Measurements from ENCODE around the gene GNG4.
"Not testable (repeated sequence)": the region's sequence is repeated elsewhere in the genome, so short reads cannot be mapped to it uniquely, and the experiment has no call there.

Gene GNG4

GRCh38 chr1:235579891-235580290 lies 69.7 kb downstream of the GNG4 start:
- no peak for DNase-seq

DNA sequence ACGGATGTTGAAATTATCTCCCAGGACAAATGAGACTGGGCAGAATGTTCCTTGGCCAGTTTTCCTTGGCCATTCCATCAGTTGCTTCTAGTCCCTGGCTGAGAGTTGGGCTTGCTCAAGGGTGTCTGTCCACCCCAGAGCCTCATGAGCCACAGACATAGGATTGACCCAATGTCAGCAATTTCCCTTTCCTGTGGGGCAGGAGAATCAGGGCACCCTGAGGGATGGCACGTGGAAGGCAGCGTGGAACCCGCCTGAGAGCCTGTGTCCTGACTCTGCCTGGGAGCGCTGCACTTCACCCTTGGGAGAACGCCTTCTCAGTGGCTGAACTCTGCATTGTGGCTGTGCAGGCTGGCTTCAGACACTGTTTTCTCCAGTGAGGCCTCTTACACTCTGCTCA lies 74.0 kb downstream of the GNG4 start:
- no peak for DNase-seq

DNA sequence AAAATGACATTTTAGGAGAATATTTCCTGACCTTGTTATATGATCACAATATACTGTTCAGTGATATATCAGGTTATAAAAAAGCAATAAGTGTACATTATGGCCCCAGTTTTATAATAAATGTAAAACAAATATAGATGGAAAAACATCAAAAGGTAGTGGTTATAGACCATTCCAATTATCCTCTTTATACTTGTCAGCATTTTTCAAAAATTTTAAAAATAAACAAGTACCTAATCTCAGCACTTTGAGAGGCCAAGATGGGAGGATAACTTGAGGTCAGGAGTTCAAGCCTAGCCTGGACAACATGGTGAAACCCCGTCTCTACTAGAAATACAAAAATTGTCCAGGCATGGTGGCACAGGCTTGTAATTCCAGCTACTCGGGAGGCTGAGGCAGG lies 75.7 kb downstream of the GNG4 start:
- DNase-seq: no peak

- DNase-seq: not testable (repeated sequence)
Measured at GRCh38 chr1:235572971-235573370, 76.6 kb downstream of the GNG4 start.

DNA sequence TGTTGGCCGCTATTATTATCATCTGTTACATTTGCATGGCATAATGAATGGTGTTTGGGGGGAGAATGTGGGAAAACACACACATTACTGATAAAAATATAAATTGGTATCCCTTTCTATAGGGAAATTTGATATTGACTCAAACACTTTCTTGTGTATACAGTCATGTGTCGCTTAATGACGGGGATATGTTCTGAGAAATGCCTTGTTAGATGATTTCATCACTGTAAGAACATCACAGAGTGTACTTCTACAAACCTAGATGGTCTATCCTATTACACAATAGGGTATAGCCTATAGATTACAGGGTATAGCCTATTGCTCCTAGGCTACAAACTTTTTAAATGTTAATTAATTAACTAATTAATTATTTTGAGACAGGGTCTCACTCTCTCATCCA lies 78.1 kb downstream of the GNG4 start:
- no peak for DNase-seq

GRCh38 chr1:235567812-235568503 lies 81.6 kb downstream of the GNG4 start:
- DNase-seq: no peak

DNA sequence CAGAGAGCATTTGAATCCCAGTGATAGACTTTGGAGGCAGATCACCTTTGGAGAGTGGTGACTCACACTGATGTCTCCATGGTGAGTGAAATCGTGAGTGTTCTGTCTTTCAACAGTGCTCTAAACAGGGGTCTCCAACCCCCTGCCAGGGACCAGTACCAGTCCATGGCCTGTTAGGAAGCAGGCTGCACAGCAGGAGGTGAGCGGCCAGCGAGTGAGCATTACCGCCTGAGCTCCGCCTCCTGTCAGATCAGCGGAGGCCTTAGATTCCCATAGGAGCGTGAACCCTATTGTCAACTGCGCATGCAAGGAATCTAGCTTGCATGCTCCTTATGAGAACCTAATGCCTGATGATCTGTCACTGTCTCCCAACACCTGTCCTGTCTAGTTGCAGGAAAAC lies 83.5 kb downstream of the GNG4 start:
- DNase-seq: no peak

DNA sequence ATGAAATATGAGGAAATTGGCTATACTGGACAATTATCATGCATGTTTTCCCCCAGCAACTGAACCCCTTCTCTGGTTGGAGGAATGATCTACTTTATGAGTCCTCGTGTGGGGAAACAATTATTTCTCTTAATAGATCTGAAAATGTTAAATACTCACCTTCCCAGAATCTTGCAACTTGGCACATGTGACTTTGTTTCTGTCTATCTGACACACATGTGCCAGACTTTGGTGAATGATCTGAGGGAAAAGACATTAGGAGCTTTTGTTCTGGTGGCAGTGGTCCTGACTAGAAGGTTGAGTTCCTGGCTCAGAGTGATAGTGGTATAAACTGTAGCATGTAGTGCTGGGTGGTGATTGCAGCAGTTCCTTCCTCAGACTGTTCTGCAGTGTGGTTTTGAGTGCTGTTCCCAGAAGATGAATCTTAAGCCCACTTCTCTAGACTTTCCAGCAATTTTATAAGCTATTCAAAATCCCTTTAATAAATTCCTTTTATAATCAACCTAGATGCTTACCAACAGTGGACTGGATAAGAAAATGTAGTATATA lies 86.0 kb downstream of the GNG4 start:
- DNase-seq: no peak

GRCh38 chr1:235562589-235562988 lies 87.0 kb downstream of the GNG4 start:
- DNase-seq: no peak

DNA sequence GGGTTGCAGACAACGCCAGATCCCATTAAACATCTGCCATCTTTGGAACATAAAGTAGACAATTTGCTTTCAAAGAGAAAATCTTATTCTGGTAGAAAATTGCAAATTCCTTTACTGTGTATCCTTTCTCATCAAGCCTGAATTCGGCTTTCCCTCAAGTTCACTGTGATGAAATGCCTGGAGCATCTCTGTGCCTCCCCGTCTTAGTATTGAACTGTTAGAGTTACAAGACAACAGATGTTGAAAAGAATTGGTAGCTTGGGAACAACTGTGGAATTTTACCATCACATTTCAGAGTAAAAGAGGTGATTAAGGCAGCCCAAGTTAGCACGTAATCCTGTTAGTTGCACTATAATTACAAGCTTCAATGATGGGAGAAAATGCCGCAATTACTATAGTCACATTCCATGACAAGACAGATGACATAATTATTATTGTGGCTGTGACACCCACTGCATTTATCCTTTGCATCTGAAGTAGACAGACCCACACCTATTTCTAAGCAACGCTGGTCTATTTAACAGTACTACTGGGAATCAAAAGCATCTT lies 90.9 kb downstream of the GNG4 start:
- DNase-seq: no peak

DNA sequence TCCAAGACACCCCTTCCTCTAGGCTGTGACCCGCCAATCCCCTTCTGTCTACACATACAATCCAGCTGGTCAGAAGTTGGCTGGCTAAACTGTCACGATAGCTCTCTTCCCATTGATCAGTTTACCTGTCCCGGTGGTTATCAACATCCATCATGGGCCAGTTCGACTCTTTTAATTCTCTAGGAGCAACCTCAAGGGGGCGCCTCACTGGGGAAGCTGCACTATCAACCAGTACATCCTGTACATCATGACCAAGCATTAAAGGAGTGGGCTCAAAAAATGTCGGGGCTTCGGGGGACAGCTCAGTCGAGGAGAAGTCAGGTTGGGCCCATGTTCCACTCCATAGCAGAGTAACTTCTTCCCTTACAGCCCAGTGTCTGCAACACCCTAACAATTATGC lies 92.1 kb downstream of the GNG4 start:
- no peak for DNase-seq

- DNase-seq: no peak
Measured at GRCh38 chr1:235556807-235557206, 92.8 kb downstream of the GNG4 start.

DNA sequence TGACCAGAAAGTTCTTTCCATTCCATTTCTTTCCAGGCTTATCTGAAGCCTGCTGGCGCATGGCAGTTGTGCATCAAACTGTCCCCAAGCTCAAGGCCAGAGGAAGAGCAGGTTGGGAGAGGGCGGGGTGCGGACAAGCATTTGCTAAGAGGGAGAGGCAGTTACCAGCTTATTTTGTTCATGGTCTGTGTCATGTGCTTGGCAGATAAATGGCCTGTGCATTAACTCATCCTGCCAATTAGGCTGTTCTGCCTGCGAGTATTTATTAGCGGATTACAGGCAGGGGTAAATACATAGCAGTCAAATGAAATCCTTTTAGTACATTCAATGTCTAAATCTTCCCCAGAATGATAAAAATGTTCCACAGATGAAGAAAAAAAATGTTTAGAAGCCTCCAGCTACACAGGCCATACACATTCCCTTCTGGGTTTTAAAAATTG lies 96.5 kb downstream of the GNG4 start:
- no peak for DNase-seq

GRCh38 chr1:235552146-235552716 lies 97.4 kb downstream of the GNG4 start:
- no peak for DNase-seq

- DNase-seq: no peak
Measured at GRCh38 chr1:235549351-235550139, 100.0 kb downstream of the GNG4 start.

DNA sequence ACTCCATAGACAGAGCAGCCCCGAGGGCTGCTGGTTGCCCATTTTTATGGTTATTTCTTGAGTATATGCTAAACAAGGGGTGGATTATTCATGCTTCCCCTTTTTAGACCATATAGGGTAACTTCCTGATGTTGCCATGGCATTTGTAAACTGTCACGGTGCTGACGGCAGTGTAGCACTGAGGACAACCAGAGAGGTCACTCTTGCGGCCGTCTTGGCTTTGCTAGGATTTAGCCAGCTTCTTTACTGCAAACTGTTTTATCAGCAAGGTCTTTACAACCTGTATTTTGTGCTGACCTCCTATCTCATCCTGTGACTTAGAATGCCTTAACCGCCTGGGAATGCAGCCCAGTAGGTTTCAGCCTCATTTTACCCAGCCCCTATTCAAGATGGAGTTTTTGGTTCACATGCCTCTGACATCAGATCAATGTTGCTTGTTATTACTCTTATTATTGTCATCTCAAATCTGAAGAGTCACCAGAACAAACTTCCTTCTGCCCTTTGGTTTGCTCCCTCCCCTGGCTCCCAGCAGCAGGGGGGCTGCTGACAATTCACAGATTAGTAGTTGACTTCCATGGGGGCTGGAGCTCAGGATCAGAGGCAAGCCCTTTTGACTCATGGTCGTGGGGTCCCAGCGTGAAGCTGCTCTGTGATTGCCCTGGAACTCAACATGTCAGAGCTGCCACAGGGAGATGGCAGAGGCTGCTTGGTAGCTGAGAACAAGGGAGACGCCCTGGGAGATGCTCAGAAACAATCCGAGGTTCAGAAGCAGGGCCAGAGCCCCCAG lies 103.0 kb downstream of the GNG4 start:
- DNase-seq: not testable (repeated sequence)

GRCh38 chr1:235545292-235545930 lies 104.2 kb downstream of the GNG4 start:
- no peak for DNase-seq

DNA sequence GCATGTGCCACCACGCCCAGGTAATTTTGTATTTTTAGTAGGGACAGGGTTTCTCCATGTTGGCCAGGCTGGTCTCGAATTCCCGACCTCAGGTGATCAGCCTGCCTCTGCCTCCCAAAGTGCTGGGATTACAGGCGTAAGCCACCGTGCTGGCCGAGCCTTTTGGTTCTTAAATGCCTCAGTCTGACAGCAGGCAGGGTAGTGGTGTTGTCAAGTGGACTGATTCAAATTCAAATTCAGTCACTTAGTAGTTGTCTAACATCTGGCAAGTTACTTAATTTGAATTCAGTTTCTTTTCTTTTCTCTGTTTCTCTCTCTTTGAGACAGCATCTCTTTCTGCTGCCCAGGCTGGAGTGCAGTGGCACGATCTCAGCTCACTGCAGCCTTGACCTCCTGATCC lies 106.7 kb downstream of the GNG4 start:
- not testable (repeated sequence) for DNase-seq

- DNase-seq: no peak
Measured at GRCh38 chr1:235533476-235534168, 116.0 kb downstream of the GNG4 start.

GRCh38 chr1:235532360-235532759 lies 117.2 kb downstream of the GNG4 start:
- no peak for DNase-seq

DNA sequence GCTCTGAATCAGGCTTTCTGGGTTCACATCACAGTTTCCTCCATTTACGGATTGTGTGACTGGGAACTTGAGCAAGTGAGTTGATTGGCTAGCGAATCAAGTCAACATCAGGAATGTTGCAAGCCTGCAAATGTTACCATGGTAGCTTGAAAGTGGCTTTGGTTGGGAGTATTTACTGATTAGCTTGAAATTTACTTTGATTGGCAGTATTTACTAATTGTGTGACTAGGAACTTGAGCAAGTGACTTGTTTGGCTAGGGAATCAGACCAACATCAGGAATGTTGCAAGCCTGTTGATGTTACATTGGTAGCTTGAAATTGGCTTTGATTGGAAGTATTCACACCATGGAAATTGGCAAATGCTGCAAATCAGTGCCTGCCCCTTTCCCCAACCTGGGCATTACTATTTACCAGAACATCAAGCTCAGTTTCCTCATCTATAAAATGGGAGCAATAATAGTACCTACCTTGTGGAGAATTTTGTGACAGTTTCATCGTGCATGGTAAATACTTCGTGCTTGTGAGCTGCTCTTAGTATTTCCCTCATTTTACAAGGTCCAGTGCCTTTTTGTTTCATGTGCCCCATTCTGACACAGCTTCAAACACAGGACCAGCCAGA lies 122.3 kb downstream of the GNG4 start:
- no peak for DNase-seq

Data from activated naive CD4-positive, alpha-beta T cell treated with anti-CD3 and anti-CD28 coated beads, Interleukin-2, amount 50 U/mL, for 16 hours (primary cell).